Measurements from ENCODE around the gene NOS1AP.

NOS1AP gene

GRCh38 chr1:162368451-162368850 is 299.0 kb downstream of the NOS1AP start:
- ChIA-PET POLR2A (no interaction called here), CTCF (no interaction called here)
- DNase-seq (ENCODE audit: extremely low spot score), result no peak
- TF ChIP-seq SUZ12 (IDR thresholded peaks at IDR 0.05) (no peak), FOXA1 (IDR thresholded peaks at IDR 0.05) (no peak), ELF4 (IDR thresholded peaks at IDR 0.05) (no peak), BHLHE40 (IDR thresholded peaks at IDR 0.05; ENCODE audit: borderline replicate concordance) (no peak), TARDBP (IDR thresholded peaks at IDR 0.05) (no peak), CTBP1 (IDR thresholded peaks at IDR 0.05; ENCODE audit: borderline replicate concordance) (no peak)

- no peak for DNase-seq (ENCODE audit: extremely low spot score)
- ChIA-PET CTCF (no interaction called here), POLR2A (no interaction called here)
- no peak for TF ChIP-seq ARNT (IDR thresholded peaks at IDR 0.05)
- no peak for TF ChIP-seq CTBP1 (IDR thresholded peaks at IDR 0.05; ENCODE audit: borderline replicate concordance)
- TF ChIP-seq FOXK2 (IDR thresholded peaks at IDR 0.05), result no peak
- TF ChIP-seq ZNF384 (IDR thresholded peaks at IDR 0.05), result no peak
- no peak for TF ChIP-seq LEF1 (IDR thresholded peaks at IDR 0.05; ENCODE audit: borderline replicate concordance)
- TF ChIP-seq L3MBTL2 (conservative IDR thresholded peaks at IDR 0.05), result no peak
- TF ChIP-seq HDGF (IDR thresholded peaks at IDR 0.05; ENCODE audit: borderline replicate concordance), result no peak
- no peak for TF ChIP-seq TARDBP (IDR thresholded peaks at IDR 0.05)
- TF ChIP-seq FOXA1 (IDR thresholded peaks at IDR 0.05), result no peak
- no peak for TF ChIP-seq BHLHE40 (IDR thresholded peaks at IDR 0.05; ENCODE audit: borderline replicate concordance)
- TF ChIP-seq PKNOX1 (IDR thresholded peaks at IDR 0.05), result no peak
- TF ChIP-seq FOXM1 (IDR thresholded peaks at IDR 0.05; ENCODE audit: borderline replicate concordance), result no peak
- TF ChIP-seq ELF4 (IDR thresholded peaks at IDR 0.05), result no peak
- TF ChIP-seq SUZ12 (IDR thresholded peaks at IDR 0.05), result no peak
- TF ChIP-seq NFRKB (IDR thresholded peaks at IDR 0.05), result no peak
Observed at GRCh38 chr1:162369571-162369970, 300.1 kb downstream of the NOS1AP start.

- ChIA-PET CTCF (interaction anchor here (0.6 kb wide), 1 partner anchor 57 kb away, joined by 3 read pairs; no protein-coding TSS in a partner anchor), POLR2A (no interaction called here)
- no peak for TF ChIP-seq FOXK2 (IDR thresholded peaks at IDR 0.05)
- TF ChIP-seq ZNF384 (IDR thresholded peaks at IDR 0.05), result no peak
- no peak for TF ChIP-seq TARDBP (IDR thresholded peaks at IDR 0.05)
- TF ChIP-seq SUZ12 (IDR thresholded peaks at IDR 0.05), result no peak
- no peak for TF ChIP-seq FOXM1 (IDR thresholded peaks at IDR 0.05; ENCODE audit: borderline replicate concordance)
- TF ChIP-seq CTBP1 (IDR thresholded peaks at IDR 0.05; ENCODE audit: borderline replicate concordance), result no peak
- no peak for TF ChIP-seq PKNOX1 (IDR thresholded peaks at IDR 0.05)
- TF ChIP-seq BHLHE40 (IDR thresholded peaks at IDR 0.05; ENCODE audit: borderline replicate concordance), result no peak
- TF ChIP-seq HDGF (IDR thresholded peaks at IDR 0.05; ENCODE audit: borderline replicate concordance), result no peak
- TF ChIP-seq ARNT (IDR thresholded peaks at IDR 0.05), result no peak
- TF ChIP-seq SP1 (IDR thresholded peaks at IDR 0.05), result no peak
- no peak for TF ChIP-seq NFRKB (IDR thresholded peaks at IDR 0.05)
- TF ChIP-seq LEF1 (IDR thresholded peaks at IDR 0.05; ENCODE audit: borderline replicate concordance), result no peak
- no peak for TF ChIP-seq ELF4 (IDR thresholded peaks at IDR 0.05)
- no peak for TF ChIP-seq FOXA1 (IDR thresholded peaks at IDR 0.05)
- no peak for TF ChIP-seq L3MBTL2 (conservative IDR thresholded peaks at IDR 0.05)
- DNase-seq (ENCODE audit: extremely low spot score), result no peak
Observed at GRCh38 chr1:162370161-162370560, 300.7 kb downstream of the NOS1AP start.

- ChIA-PET POLR2A (no interaction called here), CTCF (interaction anchor here (0.6 kb wide), 1 partner anchor 57 kb away, joined by 3 read pairs; no protein-coding TSS in a partner anchor)
- DNase-seq (ENCODE audit: extremely low spot score), result no peak
- TF ChIP-seq PKNOX1 (IDR thresholded peaks at IDR 0.05) (no peak), FOXA1 (IDR thresholded peaks at IDR 0.05) (no peak), NFRKB (IDR thresholded peaks at IDR 0.05) (no peak), HDGF (IDR thresholded peaks at IDR 0.05; ENCODE audit: borderline replicate concordance) (no peak), TARDBP (IDR thresholded peaks at IDR 0.05) (no peak), FOXK2 (IDR thresholded peaks at IDR 0.05) (no peak), ARNT (IDR thresholded peaks at IDR 0.05) (no peak), LEF1 (IDR thresholded peaks at IDR 0.05; ENCODE audit: borderline replicate concordance) (no peak)
Observed at GRCh38 chr1:162370721-162371120, 301.2 kb downstream of the NOS1AP start.

GRCh38 chr1:162371611-162372010 is 302.1 kb downstream of the NOS1AP start:
- no peak for DNase-seq (ENCODE audit: extremely low spot score)
- TF ChIP-seq TARDBP (IDR thresholded peaks at IDR 0.05) (no peak), BHLHE40 (IDR thresholded peaks at IDR 0.05; ENCODE audit: borderline replicate concordance) (no peak)
- POLR2A ChIA-PET, result no interaction called here
- CTCF ChIA-PET, result interaction anchor here (0.9 kb wide), 1 partner anchor 14 kb away, joined by 3 read pairs; no protein-coding TSS in a partner anchor

- DNase-seq (ENCODE audit: extremely low spot score), result no peak
Observed at GRCh38 chr1:162372159-162373071, 302.9 kb downstream of the NOS1AP start.

More at GRCh38 chr1:162372159-162373071, 302.9 kb downstream of the NOS1AP start:
- TF ChIP-seq SUZ12 (IDR thresholded peaks at IDR 0.05), result no peak
- no peak for TF ChIP-seq LEF1 (IDR thresholded peaks at IDR 0.05; ENCODE audit: borderline replicate concordance)
- TF ChIP-seq ZNF384 (IDR thresholded peaks at IDR 0.05), result no peak
- no peak for TF ChIP-seq TARDBP (IDR thresholded peaks at IDR 0.05)
- no peak for TF ChIP-seq NFRKB (IDR thresholded peaks at IDR 0.05)
- TF ChIP-seq CTBP1 (IDR thresholded peaks at IDR 0.05; ENCODE audit: borderline replicate concordance), result no peak
- ChIA-PET POLR2A (no interaction called here), CTCF (interaction anchor here (0.9 kb wide), 1 partner anchor 15 kb away, joined by 3 read pairs; no protein-coding TSS in a partner anchor)
